Activated B cell treated with CpG ODN at 0.5 μM for 24 hours (primary cell): Measurements from ENCODE around the gene TMPRSS12. TPM values are rescaled to one million over a fixed set of nuclear protein-coding genes. Genes with fewer than 3 reads are reported as not detected.

Experiments
- ATAC-seq: fragments of 200-7000 bp; cut with Tn5 transposase; one replicate; pipeline ENCODE4 v1.10.0; 2021; ENCODE audit warnings: low read depth, mild to moderate bottlenecking, moderate library complexity
- CTCF ChIA-PET: fragments of 350-600 bp; sonication (Branson Sonifier 250); formaldehyde crosslinking; loops from one replicate; lab custom pipeline; 2021; ENCODE audit warnings: antibody characterized with exemption; lab: Charles Lee
- POLR2A ChIA-PET: fragments of 350-600 bp; sonication (Branson Sonifier 250); formaldehyde crosslinking; loops from one replicate; lab custom pipeline; 2021; ENCODE audit warnings: antibody characterized with exemption; lab: Charles Lee
- DNase-seq: peaks from one replicate; pipeline ENCODE4 v3.0.0; 2022
- H3K27ac Mint-ChIP-seq: one replicate; pipeline ENCODE4 v1.8.0; 2020; ENCODE audit warnings: mixed read lengths
- H3K27me3 Mint-ChIP-seq: one replicate; pipeline ENCODE4 v1.8.0; 2021; ENCODE audit warnings: mixed read lengths
- H3K36me3 Mint-ChIP-seq: one replicate; pipeline ENCODE4 v1.8.0; 2021; ENCODE audit warnings: low read depth, mixed read lengths
- H3K4me1 Mint-ChIP-seq: one replicate; pipeline ENCODE4 v1.8.0; 2021; ENCODE audit warnings: mixed read lengths
- H3K4me3 Mint-ChIP-seq: one replicate; pipeline ENCODE4 v1.8.0; 2020; ENCODE audit warnings: mild to moderate bottlenecking, mixed read lengths
- H3K9me3 Mint-ChIP-seq: one replicate; pipeline ENCODE4 v1.8.0; 2020; ENCODE audit warnings: mixed read lengths
- intact Hi-C: fragments of 100-400 bp; cut with micrococcal nuclease; formaldehyde crosslinking; loops from one replicate; pipeline ENCODE4 v1.15.1; 2024
- total RNA-seq: library from RNA; stranded (reverse); gene quantifications from 2 replicates; pipeline ENCODE4 v1.2.3, GENCODE V29; 2022
- TF ChIP-seq, protein P1 (sequence below): fragments of 200-600 bp; IDR thresholded peaks from one replicate; pipeline ENCODE4 v1.8.0; 2022; ENCODE audit warnings: antibody characterized with exemption, mild to moderate bottlenecking

Gene TMPRSS12
- total RNA-seq, 1 donor from 2014 or later: not detected

DNA sequence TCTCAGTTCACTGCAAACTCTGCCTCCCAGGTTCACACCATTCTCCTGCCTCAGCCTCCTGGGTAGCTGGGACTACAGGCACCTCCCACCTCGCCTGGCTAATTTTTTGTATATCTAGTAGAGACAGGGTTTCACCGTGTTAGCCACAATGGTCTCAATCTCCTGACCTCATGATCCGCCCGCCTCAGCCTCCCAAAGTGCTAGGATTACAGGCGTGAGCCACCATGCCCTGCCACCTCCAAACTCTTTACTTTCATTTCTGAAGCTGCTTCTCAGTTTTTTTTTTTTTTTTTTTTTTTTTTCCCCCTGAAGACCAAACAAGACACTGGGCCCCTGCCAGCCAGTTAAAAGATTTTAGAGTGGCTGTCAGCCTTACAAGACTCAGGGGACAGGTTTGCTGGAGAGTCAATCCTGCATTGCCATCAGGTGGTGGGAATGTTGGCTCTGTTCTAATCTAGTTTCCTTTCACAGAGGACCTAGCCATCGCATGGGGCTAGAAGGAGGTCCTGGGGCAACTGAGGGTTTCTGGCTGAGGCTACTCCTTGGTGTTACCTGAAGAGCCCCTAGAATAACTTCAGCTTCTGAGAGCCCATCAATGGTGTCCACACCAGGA is 72.3 kb downstream of the TMPRSS12 start:
- DNase-seq: no peak
- H3K4me3 Mint-ChIP-seq: no peak overlapping the region
- H3K4me1 Mint-ChIP-seq: no peaks in the 10 kb centered on the region
- ChIA-PET POLR2A (no interaction called here), CTCF (interaction anchor here (0.6 to 0.9 kb wide), 2 partner anchors 10 to 195 kb away, joined by 3 read pairs; a partner anchor contains a TSS)
- H3K36me3 Mint-ChIP-seq: no peaks in the 10 kb centered on the region
- TF ChIP-seq, protein P1, sequence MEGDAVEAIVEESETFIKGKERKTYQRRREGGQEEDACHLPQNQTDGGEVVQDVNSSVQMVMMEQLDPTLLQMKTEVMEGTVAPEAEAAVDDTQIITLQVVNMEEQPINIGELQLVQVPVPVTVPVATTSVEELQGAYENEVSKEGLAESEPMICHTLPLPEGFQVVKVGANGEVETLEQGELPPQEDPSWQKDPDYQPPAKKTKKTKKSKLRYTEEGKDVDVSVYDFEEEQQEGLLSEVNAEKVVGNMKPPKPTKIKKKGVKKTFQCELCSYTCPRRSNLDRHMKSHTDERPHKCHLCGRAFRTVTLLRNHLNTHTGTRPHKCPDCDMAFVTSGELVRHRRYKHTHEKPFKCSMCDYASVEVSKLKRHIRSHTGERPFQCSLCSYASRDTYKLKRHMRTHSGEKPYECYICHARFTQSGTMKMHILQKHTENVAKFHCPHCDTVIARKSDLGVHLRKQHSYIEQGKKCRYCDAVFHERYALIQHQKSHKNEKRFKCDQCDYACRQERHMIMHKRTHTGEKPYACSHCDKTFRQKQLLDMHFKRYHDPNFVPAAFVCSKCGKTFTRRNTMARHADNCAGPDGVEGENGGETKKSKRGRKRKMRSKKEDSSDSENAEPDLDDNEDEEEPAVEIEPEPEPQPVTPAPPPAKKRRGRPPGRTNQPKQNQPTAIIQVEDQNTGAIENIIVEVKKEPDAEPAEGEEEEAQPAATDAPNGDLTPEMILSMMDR: no peak
- H3K27ac Mint-ChIP-seq: no peak overlapping the region
- peaks cover 25% of the 10 kb centered on the region for H3K9me3 Mint-ChIP-seq
- H3K27me3 Mint-ChIP-seq: no peaks in the 10 kb centered on the region
- intact Hi-C loops: no loop called here
- no peak for ATAC-seq

DNA sequence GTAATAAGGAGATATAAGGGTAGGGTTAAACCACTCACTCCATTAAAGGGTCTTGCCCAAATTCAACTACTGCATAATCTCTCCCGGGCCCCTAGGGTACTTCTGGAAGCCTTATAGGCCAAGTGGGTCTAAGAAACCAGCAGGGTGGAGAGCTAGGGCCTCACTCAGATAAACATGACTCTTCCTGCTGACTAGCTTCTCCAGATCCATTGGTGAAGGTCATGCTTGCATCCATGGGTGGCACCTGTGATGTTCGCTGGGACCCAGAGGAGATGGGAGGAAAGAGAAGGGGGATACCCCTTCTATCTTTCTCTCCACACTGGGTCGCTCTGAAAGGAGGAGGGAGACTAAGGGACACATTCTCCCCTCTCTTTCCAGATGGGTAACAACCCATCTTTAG is 73.6 kb downstream of the TMPRSS12 start:
- ChIA-PET POLR2A (no interaction called here), CTCF (no interaction called here)
- Mint-ChIP-seq H3K9me3 (peaks cover 23% of the 10 kb centered on the region), H3K4me3 (no peak overlapping the region), H3K36me3 (no peaks in the 10 kb centered on the region), H3K27ac (no peak overlapping the region), H3K27me3 (no peaks in the 10 kb centered on the region), H3K4me1 (peaks cover 7% of the 10 kb centered on the region)
- ATAC-seq: no peak
- intact Hi-C loops: no loop called here
- no peak for DNase-seq
- TF ChIP-seq, protein P1: no peak

DNA sequence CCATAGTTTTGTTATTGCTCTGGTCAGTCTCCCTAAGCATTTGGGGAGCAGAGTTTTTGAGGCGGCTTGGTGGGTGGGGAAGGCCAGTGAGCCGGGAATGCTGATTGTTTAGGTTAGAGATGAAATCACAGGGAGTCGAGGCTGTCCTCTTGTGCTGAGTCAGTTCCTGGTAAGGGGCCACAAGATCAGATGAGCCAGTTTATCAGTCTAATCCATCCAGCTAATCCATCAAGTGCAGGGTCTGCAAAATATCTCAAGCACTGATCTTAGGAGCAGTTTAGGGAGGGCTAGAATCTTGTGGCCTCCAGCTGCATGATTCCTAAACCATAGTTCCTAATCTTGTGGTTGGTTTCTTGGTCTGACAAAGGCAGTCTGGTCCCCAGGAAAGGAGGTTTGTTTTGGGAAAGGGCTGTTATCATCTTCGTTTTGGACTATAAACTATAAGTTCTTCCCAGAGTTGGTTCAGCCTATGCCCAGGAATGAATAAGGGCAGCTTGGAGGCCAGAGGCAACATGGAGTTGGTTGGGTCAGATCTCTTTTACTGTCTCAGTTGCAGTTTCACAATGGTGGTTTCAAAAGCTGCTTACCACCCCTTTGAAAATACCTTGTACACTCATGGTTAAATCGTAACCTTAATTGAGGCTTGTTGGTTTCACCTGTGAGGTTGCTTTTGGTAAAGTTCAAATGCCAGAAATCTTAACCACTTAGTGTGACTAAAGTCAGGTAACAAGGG is 76.0 kb downstream of the TMPRSS12 start:
- H3K27ac Mint-ChIP-seq: no peak overlapping the region
- H3K4me3 Mint-ChIP-seq: no peak overlapping the region
- ChIA-PET POLR2A (interaction anchor here (0.6 kb wide), 1 partner anchor 9 kb away, joined by 3 read pairs; no protein-coding TSS in a partner anchor), CTCF (no interaction called here)
- no peak for ATAC-seq
- H3K27me3 Mint-ChIP-seq: no peaks in the 10 kb centered on the region
- intact Hi-C loops: no loop called here
- H3K36me3 Mint-ChIP-seq: no peaks in the 10 kb centered on the region
- TF ChIP-seq, protein P1: no peak
- no peak for DNase-seq
- peaks cover 26% of the 10 kb centered on the region for H3K4me1 Mint-ChIP-seq
- H3K9me3 Mint-ChIP-seq: peaks cover 11% of the 10 kb centered on the region

DNA sequence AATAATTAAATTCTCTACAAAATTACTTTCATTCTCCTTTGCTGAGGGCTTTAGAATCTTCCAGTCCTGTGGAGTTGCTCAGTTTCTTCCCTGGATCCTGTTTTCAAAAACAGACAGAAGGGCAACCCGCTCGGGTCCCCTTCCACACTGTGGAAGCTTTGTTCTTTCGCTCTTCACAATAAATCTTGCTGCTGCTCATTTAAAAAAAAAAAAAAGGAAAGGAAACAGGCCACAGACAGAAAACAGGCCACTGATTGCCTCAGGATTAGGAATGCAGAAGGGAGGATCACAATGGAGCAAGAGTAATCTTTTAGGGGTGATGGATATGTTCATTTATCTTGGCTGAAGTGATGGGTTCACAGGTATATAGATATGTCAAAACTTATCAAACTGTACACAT is 80.1 kb downstream of the TMPRSS12 start:
- Mint-ChIP-seq H3K9me3 (no peaks in the 10 kb centered on the region), H3K4me1 (peaks cover 58% of the 10 kb centered on the region), H3K36me3 (peaks cover 9% of the 10 kb centered on the region), H3K4me3 (peak overlapping the region; percentile 71), H3K27me3 (no peaks in the 10 kb centered on the region), H3K27ac (peak overlapping the region; percentile 98)
- DNase-seq (no peak), ATAC-seq (no peak)
- TF ChIP-seq, protein P1: no peak
- intact Hi-C loops: loop anchor here (5.0 to 10.0 kb wide), 3 partner anchors 249 to 442 kb away; partner anchors contain the start of genes BIN2 and TFCP2
- ChIA-PET CTCF (interaction anchor here (0.6 to 6.2 kb wide), 4 partner anchors 29 to 158 kb away, joined by 3 to 42 read pairs (median 4); no protein-coding TSS in a partner anchor), POLR2A (interaction anchor here (0.6 to 1.5 kb wide), 7 partner anchors 9 to 480 kb away, joined by 3 to 7 read pairs (median 3); partner anchors contain the start of genes ATF1 and POU6F1)
